Spleen (tissue), 7 donors: ENCODE data around the gene ARL5A.

Experiments
- CTCF ChIP-seq, 11 experiments: fragments of 200-600 bp in 7 of 11; fragments of 450-650 bp in 4 of 11; sonication (generic) in 4 of 11; IDR thresholded peaks in 8 of 11; conservative IDR thresholded peaks in 3 of 11; 1 replicate in 7 of 11; 2 replicates in 4 of 11; pipeline versions ENCODE4 v1.4.0 to v1.8.0; 2016 to 2021; ENCODE audit warnings: antibody characterized with exemption in 11 of 11, inconsistent platforms in 4 of 11, mild to moderate bottlenecking in 1 of 11
- POLR2A ChIP-seq, 3 donors: fragments of 450-650 bp; IDR thresholded peaks; one replicate each; pipeline ENCODE4 v1.5.1; 2017; ENCODE audit warnings: antibody characterized with exemption in 3 of 3, mild to moderate bottlenecking in 1 of 3
- POLR2AphosphoS5 ChIP-seq, 3 donors: sonication (generic); formaldehyde crosslinking; IDR thresholded peaks; one replicate each; pipeline ENCODE4 v1.5.1; 2017; ENCODE audit warnings: antibody characterized with exemption in 3 of 3
- donor health status: DM: no; HTN: no; CAD: no; lungs with moderate emphysema.
- donor health status: DM: no; HTN: no; CAD: no.
- donor health status: DM: no; HTN: no; CAD: no.

- TF ChIP-seq CTCF (IDR thresholded peaks at IDR 0.05 in 8 of 11, conservative IDR thresholded peaks at IDR 0.05 in 3 of 11) (no peak), POLR2AphosphoS5 (IDR thresholded peaks at IDR 0.05) (no peak), POLR2A (IDR thresholded peaks at IDR 0.05) (no peak)
Observed at GRCh38 chr2:151795646-151796240, 32.5 kb downstream of the ARL5A start.
